Measurements from ENCODE around the gene CLSTN2.
A peak's percentile ranks its signal among the peaks of the same experiment; 100 is the strongest.

CLSTN2 gene

GRCh38 chr3:139928708-139929505, 6.1 kb upstream of the CLSTN2 start:
- no peak for DNase-seq
- Mint-ChIP-seq H3K4me1 (no peaks in the 10 kb centered on the region), H3K27ac (no peak overlapping the region), H3K9me3 (no peaks in the 10 kb centered on the region), H3K4me3 (no peak overlapping the region), H3K27me3 (ENCODE audit: low read depth, poor library complexity) (peaks cover 31% of the 10 kb centered on the region), H3K36me3 (ENCODE audit: low read depth) (no peaks in the 10 kb centered on the region)
- no peak for TF ChIP-seq CTCF (IDR thresholded peaks at IDR 0.05)

- DNase-seq: no peak
- Mint-ChIP-seq H3K4me3 (no peak overlapping the region), H3K9me3 (no peaks in the 10 kb centered on the region), H3K27ac (no peak overlapping the region), H3K36me3 (ENCODE audit: low read depth) (no peaks in the 10 kb centered on the region), H3K4me1 (peaks cover 6% of the 10 kb centered on the region), H3K27me3 (ENCODE audit: low read depth, poor library complexity) (peaks cover 36% of the 10 kb centered on the region)
- TF ChIP-seq CTCF (IDR thresholded peaks at IDR 0.05): no peak
Observed at GRCh38 chr3:139930211-139930610, 4.8 kb upstream of the CLSTN2 start.

GRCh38 chr3:139933766-139934165, 1.2 kb upstream of the CLSTN2 start:
- Mint-ChIP-seq H3K4me3 (no peak overlapping the region), H3K9me3 (no peaks in the 10 kb centered on the region), H3K4me1 (peaks cover 20% of the 10 kb centered on the region), H3K36me3 (ENCODE audit: low read depth) (no peaks in the 10 kb centered on the region), H3K27me3 (ENCODE audit: low read depth, poor library complexity) (peaks cover 51% of the 10 kb centered on the region), H3K27ac (no peak overlapping the region)
- DNase-seq: no peak
- TF ChIP-seq CTCF (IDR thresholded peaks at IDR 0.05): no peak

GRCh38 chr3:139934613-139935015, 371 bp upstream of the CLSTN2 start:
- Mint-ChIP-seq H3K36me3 (ENCODE audit: low read depth) (no peaks in the 10 kb centered on the region), H3K27me3 (ENCODE audit: low read depth, poor library complexity) (peaks cover 59% of the 10 kb centered on the region), H3K27ac (peak overlapping the region; percentile 64), H3K4me3 (peak overlapping the region; percentile 85), H3K4me1 (peaks cover 20% of the 10 kb centered on the region), H3K9me3 (no peaks in the 10 kb centered on the region)
- peak; percentile 46 for TF ChIP-seq CTCF (IDR thresholded peaks at IDR 0.05)
- peak; percentile 74 for DNase-seq

- DNase-seq: peak; percentile 61
- no peak for TF ChIP-seq CTCF (IDR thresholded peaks at IDR 0.05)
- H3K36me3 Mint-ChIP-seq (ENCODE audit: low read depth): no peaks in the 10 kb centered on the region
- H3K27me3 Mint-ChIP-seq (ENCODE audit: low read depth, poor library complexity): peaks cover 62% of the 10 kb centered on the region
- H3K9me3 Mint-ChIP-seq: no peaks in the 10 kb centered on the region
- peaks cover 28% of the 10 kb centered on the region for H3K4me1 Mint-ChIP-seq
- H3K27ac Mint-ChIP-seq: no peak overlapping the region
- H3K4me3 Mint-ChIP-seq: peak overlapping the region; percentile 80
Observed at GRCh38 chr3:139935866-139936817, 1.2 kb downstream of the CLSTN2 start.

Data from nephron progenitor cell (in vitro differentiated cells).